GM12865 (cell line): ENCODE data around the gene SYT2.
"Not testable (repeated sequence)": the region's sequence is repeated elsewhere in the genome, so short reads cannot be mapped to it uniquely, and the experiment has no call there.

Experiments used
- DNase-seq: peaks from one replicate; pipeline ENCODE4 v3.0.0; 2010; ENCODE audit warnings: low read depth
- H3K4me3 ChIP-seq: 2 replicates; pipeline ENCODE4 v1.5.1; 2011; ENCODE audit warnings: mild to moderate bottlenecking, low read depth, low read length, control low read depth
- CTCF ChIP-seq: IDR thresholded peaks from 2 replicates; pipeline ENCODE4 v1.5.1; 2011; ENCODE audit warnings: low read length, control low read depth, low read depth, inconsistent platforms; ENCODE audit not compliant: insufficient read depth; ENCODE audit errors: missing control alignments

Gene SYT2

GRCh38 chr1:202628646-202629215 is 81.5 kb downstream of the SYT2 start:
- no peak for TF ChIP-seq CTCF
- no peak for DNase-seq
- H3K4me3 ChIP-seq, result no peak overlapping the region

GRCh38 chr1:202627841-202628565 is 82.3 kb downstream of the SYT2 start:
- no peak for TF ChIP-seq CTCF
- no peak for DNase-seq
- H3K4me3 ChIP-seq, result no peak overlapping the region

GRCh38 chr1:202627036-202627435 is 83.2 kb downstream of the SYT2 start:
- H3K4me3 ChIP-seq, result not testable (repeated sequence)
- peak; percentile 47 for DNase-seq

- DNase-seq, result peak; percentile 78
- peak; percentile 71 for TF ChIP-seq CTCF
- H3K4me3 ChIP-seq, result no peak overlapping the region
These were observed 84.6 kb downstream of the SYT2 start for GRCh38 chr1:202625416-202626360.

GRCh38 chr1:202624781-202625108 is 85.5 kb downstream of the SYT2 start:
- H3K4me3 ChIP-seq, result no peak overlapping the region
- DNase-seq, result no peak
- no peak for TF ChIP-seq CTCF

- no peak for DNase-seq
- TF ChIP-seq CTCF, result no peak
These were observed 86.0 kb downstream of the SYT2 start for GRCh38 chr1:202624088-202624780.

GRCh38 chr1:202623476-202623875 is 86.8 kb downstream of the SYT2 start:
- not testable (repeated sequence) for DNase-seq, H3K4me3 ChIP-seq

More at GRCh38 chr1:202624088-202624780, 86.0 kb downstream of the SYT2 start:
- no peak overlapping the region for H3K4me3 ChIP-seq
